Measurements from ENCODE around the gene HDAC4.

DNA sequence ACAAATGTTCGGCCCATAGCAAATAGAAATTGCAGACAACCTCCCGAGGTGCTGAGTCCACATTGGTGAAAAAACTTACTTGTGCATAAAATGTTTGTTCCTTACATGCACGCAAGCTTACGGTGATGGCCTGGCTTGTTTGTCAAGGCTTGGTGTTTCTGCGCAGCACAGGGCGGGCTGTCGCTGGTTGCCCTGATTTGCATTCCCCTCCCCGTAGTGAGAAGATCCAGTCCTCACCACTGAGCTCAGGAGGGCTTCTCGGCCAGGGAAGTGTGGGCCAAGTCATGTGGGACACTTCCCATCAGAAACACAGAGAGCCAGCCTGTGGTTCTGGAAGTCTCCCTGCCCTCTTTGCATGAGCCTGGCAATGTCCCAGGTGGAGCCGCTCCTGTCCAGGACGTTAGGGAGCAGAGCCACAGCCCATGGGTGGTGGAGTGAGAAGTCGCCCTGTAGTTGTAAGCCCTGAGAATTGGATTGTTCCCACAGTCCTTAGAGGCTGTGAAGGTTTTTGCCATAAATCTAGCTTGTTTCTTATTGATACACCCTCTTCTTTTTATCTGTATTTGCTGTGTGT is 400.2 kb downstream of the HDAC4 start:
- TF ChIP-seq, protein P1, sequence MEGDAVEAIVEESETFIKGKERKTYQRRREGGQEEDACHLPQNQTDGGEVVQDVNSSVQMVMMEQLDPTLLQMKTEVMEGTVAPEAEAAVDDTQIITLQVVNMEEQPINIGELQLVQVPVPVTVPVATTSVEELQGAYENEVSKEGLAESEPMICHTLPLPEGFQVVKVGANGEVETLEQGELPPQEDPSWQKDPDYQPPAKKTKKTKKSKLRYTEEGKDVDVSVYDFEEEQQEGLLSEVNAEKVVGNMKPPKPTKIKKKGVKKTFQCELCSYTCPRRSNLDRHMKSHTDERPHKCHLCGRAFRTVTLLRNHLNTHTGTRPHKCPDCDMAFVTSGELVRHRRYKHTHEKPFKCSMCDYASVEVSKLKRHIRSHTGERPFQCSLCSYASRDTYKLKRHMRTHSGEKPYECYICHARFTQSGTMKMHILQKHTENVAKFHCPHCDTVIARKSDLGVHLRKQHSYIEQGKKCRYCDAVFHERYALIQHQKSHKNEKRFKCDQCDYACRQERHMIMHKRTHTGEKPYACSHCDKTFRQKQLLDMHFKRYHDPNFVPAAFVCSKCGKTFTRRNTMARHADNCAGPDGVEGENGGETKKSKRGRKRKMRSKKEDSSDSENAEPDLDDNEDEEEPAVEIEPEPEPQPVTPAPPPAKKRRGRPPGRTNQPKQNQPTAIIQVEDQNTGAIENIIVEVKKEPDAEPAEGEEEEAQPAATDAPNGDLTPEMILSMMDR (IDR thresholded peaks at IDR 0.05): no peak
- no peak for TF ChIP-seq POLR2A (IDR thresholded peaks at IDR 0.05)
